Upper lobe of left lung (tissue), 4 donors: ENCODE measurements around the gene FAF1.

Source experiments
- EP300 ChIP-seq, 4 donors: sonication (generic); formaldehyde crosslinking; IDR thresholded peaks; one replicate each; pipeline ENCODE4 v1.5.1; 2017; ENCODE audit warnings: antibody characterized with exemption in 4 of 4, control low read depth in 2 of 4
- POLR2A ChIP-seq, 4 donors: fragments of 450-650 bp; IDR thresholded peaks; one replicate each; pipeline ENCODE4 v1.5.1; 2016 to 2017; ENCODE audit warnings: antibody characterized with exemption in 4 of 4, mild to moderate bottlenecking in 2 of 4
- POLR2AphosphoS5 ChIP-seq, 2 donors: sonication (generic); formaldehyde crosslinking; IDR thresholded peaks; one replicate each; pipeline ENCODE4 v1.5.1; 2017; ENCODE audit warnings: antibody characterized with exemption in 2 of 2
- TF ChIP-seq, protein P1 (sequence below), 6 experiments: fragments of 450-650 bp in 4 of 6; fragments of 200-600 bp in 2 of 6; sonication (generic) in 2 of 6; IDR thresholded peaks; one replicate each; pipeline ENCODE4 v1.5.1; 2016 to 2019; ENCODE audit warnings: antibody characterized with exemption in 6 of 6

DNA sequence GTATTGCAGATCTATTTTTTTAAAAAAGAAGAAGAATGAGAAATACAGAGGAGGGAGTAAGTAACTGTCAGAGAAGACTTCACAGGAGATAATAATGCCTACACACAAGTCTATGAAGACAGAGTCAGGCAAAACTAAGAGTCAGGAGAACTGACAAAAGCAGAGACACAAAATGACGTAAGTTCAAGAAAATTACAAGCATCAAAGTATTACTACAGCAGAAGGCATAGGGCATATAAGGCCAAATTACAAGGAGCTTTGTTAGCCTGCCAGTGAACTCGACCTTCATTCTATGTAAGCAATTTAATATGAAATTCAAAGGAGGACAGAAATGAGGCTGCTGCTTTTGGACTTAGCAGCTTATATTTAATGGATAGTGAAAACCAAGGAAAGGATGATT lies 23.7 kb downstream of the FAF1 start:
- TF ChIP-seq, protein P1, sequence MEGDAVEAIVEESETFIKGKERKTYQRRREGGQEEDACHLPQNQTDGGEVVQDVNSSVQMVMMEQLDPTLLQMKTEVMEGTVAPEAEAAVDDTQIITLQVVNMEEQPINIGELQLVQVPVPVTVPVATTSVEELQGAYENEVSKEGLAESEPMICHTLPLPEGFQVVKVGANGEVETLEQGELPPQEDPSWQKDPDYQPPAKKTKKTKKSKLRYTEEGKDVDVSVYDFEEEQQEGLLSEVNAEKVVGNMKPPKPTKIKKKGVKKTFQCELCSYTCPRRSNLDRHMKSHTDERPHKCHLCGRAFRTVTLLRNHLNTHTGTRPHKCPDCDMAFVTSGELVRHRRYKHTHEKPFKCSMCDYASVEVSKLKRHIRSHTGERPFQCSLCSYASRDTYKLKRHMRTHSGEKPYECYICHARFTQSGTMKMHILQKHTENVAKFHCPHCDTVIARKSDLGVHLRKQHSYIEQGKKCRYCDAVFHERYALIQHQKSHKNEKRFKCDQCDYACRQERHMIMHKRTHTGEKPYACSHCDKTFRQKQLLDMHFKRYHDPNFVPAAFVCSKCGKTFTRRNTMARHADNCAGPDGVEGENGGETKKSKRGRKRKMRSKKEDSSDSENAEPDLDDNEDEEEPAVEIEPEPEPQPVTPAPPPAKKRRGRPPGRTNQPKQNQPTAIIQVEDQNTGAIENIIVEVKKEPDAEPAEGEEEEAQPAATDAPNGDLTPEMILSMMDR (IDR thresholded peaks at IDR 0.05) = no peak
- TF ChIP-seq POLR2A (IDR thresholded peaks at IDR 0.05) (no peak), POLR2AphosphoS5 (IDR thresholded peaks at IDR 0.05) (no peak), EP300 (IDR thresholded peaks at IDR 0.05) (no peak)
